Stimulated activated effector memory CD8-positive, alpha-beta T cell treated with anti-CD3 and anti-CD28 coated beads, Interleukin-12 subunit alpha, Interleukin-12 subunit beta, amount 100 ng/mL, for 72 hours (primary cell): ENCODE data around the gene GMNN.
"Not testable (repeated sequence)": the region's sequence is repeated elsewhere in the genome, so short reads cannot be mapped to it uniquely, and the experiment has no call there.

Experiments used
- ATAC-seq: fragments of 150-1000 bp; cut with Tn5 transposase; 2 replicates; pipeline ENCODE4 v1.10.0; 2021
- DNase-seq, 2 donors: peaks; one replicate each; pipeline ENCODE4 v3.0.0; 2021 to 2022; ENCODE audit warnings: low spot score in 2 of 2
- H3K27ac Mint-ChIP-seq: one replicate; pipeline ENCODE4 v1.8.0; 2022; ENCODE audit warnings: mild to moderate bottlenecking, mixed read lengths
- H3K36me3 Mint-ChIP-seq: one replicate; pipeline ENCODE4 v1.8.0; 2022; ENCODE audit warnings: mild to moderate bottlenecking, mixed read lengths
- H3K4me1 Mint-ChIP-seq: one replicate; pipeline ENCODE4 v1.8.0; 2022; ENCODE audit warnings: mixed read lengths
- H3K4me3 Mint-ChIP-seq: one replicate; pipeline ENCODE4 v1.8.0; 2022; ENCODE audit warnings: mild to moderate bottlenecking, mixed read lengths
- H3K9me3 Mint-ChIP-seq: one replicate; pipeline ENCODE4 v1.8.0; 2022; ENCODE audit warnings: mixed read lengths

The GMNN gene

DNA sequence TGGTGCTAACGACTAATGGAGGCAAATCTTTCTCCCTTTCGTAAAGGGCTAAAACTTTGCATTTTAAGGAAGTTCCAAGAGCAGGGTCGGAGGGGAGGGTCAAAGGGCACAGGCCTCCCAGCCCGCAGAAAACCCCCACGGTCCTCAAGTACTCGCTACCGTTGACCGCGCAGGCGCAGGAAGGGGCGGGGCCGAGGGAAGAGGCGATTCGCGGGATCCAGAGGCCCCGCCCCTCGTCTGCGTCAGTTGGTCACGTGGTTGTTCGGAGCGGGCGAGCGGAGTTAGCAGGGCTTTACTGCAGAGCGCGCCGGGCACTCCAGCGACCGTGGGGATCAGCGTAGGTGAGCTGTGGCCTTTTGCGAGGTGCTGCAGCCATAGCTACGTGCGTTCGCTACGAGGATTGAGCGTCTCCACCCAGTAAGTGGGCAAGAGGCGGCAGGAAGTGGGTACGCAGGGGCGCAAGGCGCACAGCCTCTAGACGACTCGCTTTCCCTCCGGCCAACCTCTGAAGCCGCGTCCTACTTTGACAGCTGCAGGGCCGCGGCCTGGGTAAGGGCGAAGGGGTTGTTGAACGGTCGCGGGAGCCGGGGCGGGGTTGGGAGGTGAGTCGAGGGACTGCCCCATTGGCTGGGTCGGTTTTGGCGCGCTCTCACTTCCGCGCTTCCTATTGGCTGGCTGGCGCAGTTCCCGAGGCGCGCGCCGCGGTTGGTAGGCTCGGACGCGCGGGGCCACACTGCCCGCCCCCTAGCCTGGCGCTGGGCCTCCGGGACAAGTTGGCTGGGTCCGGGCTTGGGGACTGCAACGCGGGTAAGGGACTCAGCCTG, at the start of gene GMNN:
Gene GMNN (plus strand): TSS at position 242 of the 824 bp plus-strand sequence. CDS start 2,310 bp downstream, outside the sequence.
- H3K9me3 Mint-ChIP-seq: no peaks in the 10 kb centered on the region
- H3K4me3 Mint-ChIP-seq: peak within 1 kb of the TSS; percentile 97
- DNase-seq (peak; percentile 95 to 98), ATAC-seq (peak; percentile 97)
- peaks cover 52% of the 10 kb centered on the region for H3K36me3 Mint-ChIP-seq
- H3K4me1 Mint-ChIP-seq: peaks cover 15% of the 10 kb centered on the region
- peak within 1 kb of the TSS; percentile 97 for H3K27ac Mint-ChIP-seq

DNA sequence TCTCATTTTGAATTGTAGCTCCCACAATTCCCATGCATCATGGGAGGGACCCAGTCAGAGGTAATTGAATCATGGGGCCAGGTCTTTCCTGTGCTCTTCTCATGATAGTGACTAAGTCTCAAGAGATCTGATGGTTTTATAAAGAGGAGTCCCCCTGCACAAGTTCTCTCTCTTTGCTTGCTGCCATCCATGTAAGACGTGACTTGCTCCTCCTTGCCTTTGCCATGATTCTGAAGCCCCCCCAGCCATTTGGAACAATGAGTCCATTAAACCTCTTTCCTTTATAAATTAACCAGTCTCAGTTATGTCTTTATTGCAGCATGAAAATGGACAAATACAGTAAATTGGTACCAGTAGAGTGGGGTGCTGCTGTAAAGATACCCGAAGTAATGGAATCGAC, 44.1 kb upstream of the GMNN start:
- DNase-seq, H3K27ac Mint-ChIP-seq, H3K4me3 Mint-ChIP-seq, H3K9me3 Mint-ChIP-seq, H3K4me1 Mint-ChIP-seq, H3K36me3 Mint-ChIP-seq, ATAC-seq: not testable (repeated sequence)

DNA sequence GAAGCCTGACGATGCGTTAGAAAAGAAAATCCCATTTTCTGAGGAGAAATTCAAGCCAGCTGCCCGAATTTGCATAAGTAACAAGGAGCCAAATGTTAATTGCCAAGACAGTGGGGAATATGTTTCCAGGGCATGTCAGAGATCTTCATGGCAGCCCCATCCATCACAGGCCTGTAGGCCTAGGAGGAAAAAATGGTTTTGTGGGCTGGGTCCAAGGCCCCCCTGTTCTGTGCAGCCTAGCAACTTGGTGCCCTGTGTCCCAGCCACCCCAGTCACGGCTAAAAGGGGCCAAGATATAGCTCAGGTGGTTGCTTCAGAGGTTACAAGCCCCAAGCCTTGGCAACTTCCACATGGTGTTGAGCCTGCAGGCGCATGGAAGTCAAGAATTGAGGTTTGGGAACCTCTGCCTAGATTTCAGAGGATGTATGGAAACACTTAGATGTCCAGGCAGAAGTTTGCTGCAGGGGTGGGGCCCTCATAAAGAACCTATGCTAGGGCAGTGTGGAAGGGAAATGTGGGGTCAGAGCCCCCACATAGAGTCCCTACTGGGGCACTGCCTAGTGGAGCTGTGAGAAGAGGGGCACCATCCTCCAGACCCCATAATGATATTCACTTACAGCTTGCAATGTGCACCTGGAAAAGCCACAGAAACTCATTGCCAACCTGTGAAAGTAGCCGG, 43.1 kb upstream of the GMNN start:
- not testable (repeated sequence) for H3K27ac Mint-ChIP-seq, H3K36me3 Mint-ChIP-seq, H3K9me3 Mint-ChIP-seq, H3K4me3 Mint-ChIP-seq, DNase-seq, H3K4me1 Mint-ChIP-seq, ATAC-seq

DNA sequence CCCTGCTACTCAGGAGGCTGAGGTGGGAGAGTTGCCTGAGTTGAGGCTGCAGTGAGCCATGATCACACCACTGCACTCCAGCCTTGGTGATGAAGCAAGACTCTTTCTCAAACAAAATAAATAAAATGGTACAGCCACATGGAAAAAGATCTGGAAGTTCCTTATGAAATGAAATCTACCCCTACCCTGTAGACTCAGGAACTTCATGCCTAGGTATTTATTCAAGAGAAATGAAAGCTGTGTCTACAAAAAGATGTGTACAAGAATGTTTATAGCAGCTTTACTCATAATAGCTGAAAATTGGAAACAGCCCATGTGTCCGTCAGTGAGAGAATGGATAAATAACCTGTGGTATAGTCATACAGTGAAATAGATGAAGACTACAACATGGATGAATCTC, 40.6 kb upstream of the GMNN start:
- DNase-seq (no peak), ATAC-seq (no peak)
- H3K4me1 Mint-ChIP-seq: no peaks in the 10 kb centered on the region
- no peak overlapping the region for H3K27ac Mint-ChIP-seq
- no peaks in the 10 kb centered on the region for H3K36me3 Mint-ChIP-seq
- H3K4me3 Mint-ChIP-seq: no peak overlapping the region
- H3K9me3 Mint-ChIP-seq: peaks cover 9% of the 10 kb centered on the region

DNA sequence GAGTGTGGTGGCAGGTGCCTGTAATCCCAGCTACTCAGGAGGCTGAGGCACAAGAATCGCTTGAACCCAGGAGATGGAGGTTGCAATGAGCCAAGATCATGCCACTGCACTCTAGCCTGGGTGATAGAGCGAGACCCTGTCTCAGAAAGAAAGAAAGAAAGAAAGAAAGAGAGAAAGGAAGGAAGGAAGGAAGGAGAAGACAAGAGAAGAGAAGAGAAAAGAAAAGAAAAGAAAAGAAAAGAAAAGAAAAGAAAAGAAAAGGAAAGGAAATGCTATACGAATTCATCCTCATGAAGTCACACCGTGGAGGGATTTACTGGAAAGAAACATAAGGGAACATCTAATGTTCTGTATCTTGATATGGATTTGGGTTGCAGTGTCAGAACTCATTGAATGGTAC, 40.0 kb upstream of the GMNN start:
- not testable (repeated sequence) for H3K36me3 Mint-ChIP-seq, H3K4me1 Mint-ChIP-seq, H3K4me3 Mint-ChIP-seq, H3K9me3 Mint-ChIP-seq, H3K27ac Mint-ChIP-seq, DNase-seq, ATAC-seq

DNA sequence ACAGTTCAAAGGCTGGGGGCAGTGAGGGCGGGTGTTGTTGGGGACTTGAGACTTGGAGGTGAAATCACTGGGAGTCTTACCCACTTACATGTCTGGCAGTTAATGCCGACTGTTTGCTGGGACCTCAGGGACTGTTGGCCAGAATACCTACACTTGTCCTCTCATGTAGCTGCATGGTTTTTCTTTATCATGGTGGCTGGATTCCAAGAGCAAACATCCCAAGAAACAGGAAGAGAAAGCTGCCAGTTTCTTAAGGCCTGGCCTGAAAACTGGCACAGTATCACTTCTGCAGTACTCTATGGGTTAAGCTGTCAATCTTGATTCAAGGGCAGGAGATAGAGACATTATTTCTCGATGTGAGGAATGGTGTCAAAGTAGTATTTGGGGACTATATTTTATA, 36.0 kb upstream of the GMNN start:
- no peak overlapping the region for H3K4me3 Mint-ChIP-seq
- H3K9me3 Mint-ChIP-seq: no peaks in the 10 kb centered on the region
- ATAC-seq (no peak), DNase-seq (no peak)
- no peak overlapping the region for H3K27ac Mint-ChIP-seq
- peaks cover 6% of the 10 kb centered on the region for H3K36me3 Mint-ChIP-seq
- H3K4me1 Mint-ChIP-seq: peaks cover 16% of the 10 kb centered on the region

DNA sequence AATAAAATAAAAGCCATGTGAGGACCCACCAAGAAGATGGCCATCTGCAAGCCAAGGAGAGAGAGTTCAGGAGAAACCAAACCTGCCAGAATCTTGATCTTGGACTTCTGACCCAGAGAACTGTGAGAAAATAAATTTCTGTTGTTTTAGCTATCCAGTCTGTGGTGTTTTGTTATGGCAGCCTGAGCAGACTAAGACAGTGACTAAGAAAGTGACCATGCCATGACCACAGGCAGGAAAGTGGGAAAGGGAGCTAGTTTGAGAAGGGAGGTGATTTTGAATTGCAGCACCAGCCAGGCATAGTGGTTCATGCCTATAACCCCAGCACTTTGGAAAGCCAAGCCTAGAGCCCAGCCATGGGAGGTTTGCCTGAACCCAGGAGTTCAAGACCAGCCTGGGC, 33.9 kb upstream of the GMNN start:
- DNase-seq: no peak
- Mint-ChIP-seq H3K9me3 (no peaks in the 10 kb centered on the region), H3K36me3 (peaks cover 6% of the 10 kb centered on the region), H3K4me1 (peaks cover 20% of the 10 kb centered on the region), H3K27ac (no peak overlapping the region), H3K4me3 (no peak overlapping the region)
- no peak for ATAC-seq

DNA sequence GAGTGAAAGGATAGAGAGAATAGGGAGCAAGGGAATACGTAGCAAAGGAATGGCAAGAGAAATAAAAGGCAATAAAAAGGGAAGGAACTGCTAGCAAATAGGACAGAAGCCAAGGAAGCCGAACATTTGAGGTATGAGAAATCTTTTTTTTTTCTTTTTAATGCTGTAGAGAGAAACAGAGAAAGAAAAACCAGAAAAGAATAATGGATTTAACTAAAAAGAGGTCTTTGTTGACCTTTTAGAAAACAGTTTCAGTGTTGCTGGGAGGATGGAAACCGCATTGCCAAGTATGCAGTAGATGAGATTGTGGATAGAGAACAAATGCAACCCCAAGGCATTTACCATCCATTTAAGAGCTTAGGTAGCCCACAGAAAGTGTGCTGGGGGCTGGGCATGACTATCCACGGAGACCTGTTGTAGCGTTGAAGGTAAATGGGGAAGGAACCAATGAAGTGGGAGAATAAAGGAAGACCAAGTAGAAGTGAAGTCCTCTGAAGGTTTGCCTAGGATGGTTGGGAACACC, 32.5 kb upstream of the GMNN start:
- ATAC-seq (no peak), DNase-seq (no peak)
- peaks cover 6% of the 10 kb centered on the region for H3K36me3 Mint-ChIP-seq
- H3K4me1 Mint-ChIP-seq: peaks cover 20% of the 10 kb centered on the region
- no peaks in the 10 kb centered on the region for H3K9me3 Mint-ChIP-seq
- H3K4me3 Mint-ChIP-seq: peak overlapping the region; percentile 21
- no peak overlapping the region for H3K27ac Mint-ChIP-seq

DNA sequence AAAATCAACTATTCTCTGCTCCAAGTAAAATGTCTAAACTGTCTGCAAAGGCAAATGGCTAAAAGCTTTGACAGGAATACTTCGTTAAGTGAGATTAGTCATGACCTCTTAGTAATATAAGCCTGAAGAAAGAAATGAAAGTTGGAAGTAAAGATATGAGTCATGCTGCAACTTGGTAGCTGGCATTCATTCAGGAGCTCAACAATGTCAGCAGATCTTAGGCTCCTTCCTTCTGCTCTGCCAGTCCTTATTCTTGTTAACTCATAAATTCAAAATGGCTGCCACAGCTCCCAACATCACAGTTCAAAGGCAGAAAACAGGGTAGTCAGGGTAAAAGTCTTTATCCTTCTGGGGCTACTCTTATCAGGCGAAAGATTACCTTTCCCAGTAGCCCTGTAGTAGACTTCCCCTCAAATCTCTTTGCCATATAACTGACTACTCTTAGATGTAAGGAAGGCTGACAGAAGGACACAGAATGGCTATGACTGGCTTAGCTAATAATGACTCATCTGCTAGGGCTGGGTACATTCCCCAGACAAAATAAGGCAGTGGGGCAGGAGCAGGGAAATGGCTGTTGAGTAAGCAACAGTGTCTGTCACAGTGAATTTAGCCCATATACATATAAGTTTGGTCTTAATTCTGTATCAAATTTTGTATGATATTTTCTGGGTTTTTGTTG, 31.3 kb upstream of the GMNN start:
- H3K27ac Mint-ChIP-seq: peak overlapping the region; percentile 80
- peaks cover 20% of the 10 kb centered on the region for H3K4me1 Mint-ChIP-seq
- no peaks in the 10 kb centered on the region for H3K9me3 Mint-ChIP-seq
- peaks cover 6% of the 10 kb centered on the region for H3K36me3 Mint-ChIP-seq
- H3K4me3 Mint-ChIP-seq: peak overlapping the region; percentile 21
- DNase-seq (peak; percentile 7 to 68), ATAC-seq (peak; percentile 96)

DNA sequence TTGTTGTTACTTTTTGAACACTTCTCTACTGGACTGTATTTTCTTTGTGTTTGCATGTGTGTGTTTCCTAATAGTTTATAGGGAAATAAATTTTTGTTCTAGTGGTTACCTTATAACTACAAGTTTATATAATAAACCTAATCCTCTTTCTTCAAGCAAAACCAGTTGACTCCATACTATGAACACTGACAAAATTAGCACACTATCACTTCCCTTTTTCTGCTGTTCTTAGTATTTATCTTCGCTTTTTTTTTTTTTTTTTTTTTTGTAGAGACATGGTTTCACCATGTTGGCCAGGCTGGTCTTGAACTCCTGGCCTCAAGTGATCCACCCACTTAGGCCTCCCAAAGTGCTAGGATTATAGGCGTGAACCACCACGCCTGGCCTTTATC, 30.8 kb upstream of the GMNN start:
- Mint-ChIP-seq H3K27ac (peak overlapping the region; percentile 80), H3K4me3 (no peak overlapping the region), H3K4me1 (peaks cover 20% of the 10 kb centered on the region), H3K36me3 (peaks cover 6% of the 10 kb centered on the region), H3K9me3 (no peaks in the 10 kb centered on the region)
- ATAC-seq (no peak), DNase-seq (no peak)

DNA sequence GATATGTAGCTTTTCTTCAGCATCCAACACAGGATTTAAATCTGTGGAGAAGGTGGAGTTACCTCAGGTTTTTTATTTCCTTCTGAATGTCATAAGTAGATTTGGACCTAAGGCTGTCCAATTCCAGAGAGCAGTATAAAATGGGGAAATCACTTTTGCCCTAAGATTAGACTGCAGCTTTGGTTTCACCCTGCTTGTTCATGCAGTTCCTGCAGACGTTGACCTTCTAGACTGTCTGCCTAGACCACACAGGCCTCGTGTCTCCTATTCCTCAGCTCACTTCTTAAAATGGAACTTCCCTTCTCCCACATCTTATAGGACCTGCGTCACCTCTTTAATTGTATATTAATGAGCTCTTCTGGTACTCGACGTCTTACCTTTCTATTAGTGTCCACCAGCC, 29.8 kb upstream of the GMNN start:
- Mint-ChIP-seq H3K36me3 (peaks cover 6% of the 10 kb centered on the region), H3K4me3 (no peak overlapping the region), H3K4me1 (peaks cover 20% of the 10 kb centered on the region), H3K27ac (peak overlapping the region; percentile 9), H3K9me3 (no peaks in the 10 kb centered on the region)
- ATAC-seq: no peak
- DNase-seq: no peak

DNA sequence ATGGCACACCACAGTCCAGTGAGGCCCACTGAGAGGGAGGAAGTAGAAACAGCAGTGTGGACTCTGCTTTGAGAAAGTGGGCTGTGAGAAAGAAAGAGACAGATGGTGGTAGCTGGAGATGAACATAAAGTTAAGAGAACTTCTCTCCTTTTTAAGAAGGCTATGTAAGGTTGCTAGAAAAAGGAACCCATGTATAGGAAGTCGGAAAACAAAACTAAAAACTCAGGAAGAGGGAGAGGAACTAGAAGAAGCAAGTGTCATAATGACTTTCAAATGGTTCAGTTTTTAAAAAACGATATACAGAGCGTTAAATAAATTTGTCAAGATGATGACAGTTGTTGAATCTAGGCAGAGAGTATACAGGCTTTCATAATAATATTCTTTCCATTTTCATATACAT, 25.4 kb upstream of the GMNN start:
- Mint-ChIP-seq H3K4me3 (no peak overlapping the region), H3K4me1 (no peaks in the 10 kb centered on the region), H3K36me3 (no peaks in the 10 kb centered on the region), H3K27ac (no peak overlapping the region), H3K9me3 (no peaks in the 10 kb centered on the region)
- DNase-seq (no peak), ATAC-seq (no peak)

DNA sequence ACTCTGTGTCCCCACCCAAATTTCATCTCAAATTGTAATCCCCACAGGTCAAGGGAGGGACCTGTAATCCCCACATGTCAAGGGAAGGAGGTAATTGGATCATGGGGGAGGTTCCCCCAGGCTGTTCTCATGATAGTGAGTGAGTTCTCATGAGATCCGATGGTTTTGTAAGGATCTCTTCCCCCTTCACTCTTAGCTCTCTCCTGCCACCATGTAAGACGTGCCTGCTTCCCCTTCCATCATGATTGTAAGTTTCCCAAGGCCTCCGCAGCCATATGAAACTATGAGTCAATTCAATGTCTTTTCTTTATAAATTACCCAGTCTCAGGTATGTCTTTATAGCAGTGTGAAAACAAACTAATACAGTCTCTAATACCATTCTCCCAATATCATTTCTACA, 23.9 kb upstream of the GMNN start:
- H3K9me3 Mint-ChIP-seq: not testable (repeated sequence)

DNA sequence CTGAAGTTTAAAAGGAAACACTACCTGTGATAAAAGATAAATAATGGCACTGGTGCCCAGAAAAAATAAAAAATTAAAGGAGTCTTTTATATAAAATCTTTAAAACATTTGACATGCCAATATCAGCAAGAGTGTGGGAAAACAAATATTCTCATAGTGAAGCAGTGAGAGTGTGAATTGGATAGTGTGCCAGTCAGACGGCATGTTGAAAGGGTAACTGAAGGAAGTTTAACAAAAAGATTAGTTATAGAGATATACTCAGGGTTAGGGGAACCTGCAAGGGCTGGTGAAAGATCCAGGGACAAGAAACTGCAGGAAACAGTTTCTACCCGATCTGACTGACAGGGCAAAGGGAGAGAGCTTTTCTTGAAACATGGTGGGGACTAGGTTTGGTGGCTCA, 22.2 kb upstream of the GMNN start:
- Mint-ChIP-seq H3K4me1 (no peaks in the 10 kb centered on the region), H3K4me3 (no peak overlapping the region), H3K9me3 (no peaks in the 10 kb centered on the region), H3K36me3 (no peaks in the 10 kb centered on the region), H3K27ac (no peak overlapping the region)
- DNase-seq (no peak), ATAC-seq (no peak)

More for the DNA sequence above, 23.9 kb upstream of the GMNN start:
- H3K36me3 Mint-ChIP-seq, H3K4me1 Mint-ChIP-seq, H3K27ac Mint-ChIP-seq, H3K4me3 Mint-ChIP-seq, DNase-seq, ATAC-seq: not testable (repeated sequence)

DNA sequence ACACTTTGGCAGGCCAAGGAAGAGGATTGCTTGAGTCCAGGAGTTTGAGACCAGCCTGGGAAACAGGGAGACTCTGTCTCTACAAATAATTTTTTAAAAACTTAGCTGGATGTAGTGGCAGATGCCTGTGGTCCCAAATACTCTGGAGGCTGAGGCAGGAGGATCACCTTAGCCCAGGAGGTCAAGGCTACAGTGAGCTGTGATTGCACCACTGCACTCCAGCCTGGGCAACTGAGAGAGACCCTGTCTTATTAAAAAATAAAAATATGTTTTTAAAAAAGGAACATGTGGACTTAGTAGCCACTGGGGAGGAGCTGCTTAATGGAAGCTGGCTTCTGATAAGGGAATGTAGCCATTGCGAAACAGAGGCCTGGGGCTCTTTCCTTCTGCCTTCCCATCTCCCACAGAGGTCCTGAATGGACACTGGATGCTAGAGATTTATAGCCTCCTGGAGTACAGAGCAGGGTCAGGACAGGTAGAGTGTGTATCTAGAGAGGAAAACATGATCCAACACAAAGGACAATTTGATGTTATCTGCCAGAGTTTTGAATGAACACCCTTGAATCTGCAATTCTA, 21.7 kb upstream of the GMNN start:
- Mint-ChIP-seq H3K4me3 (no peak overlapping the region), H3K36me3 (no peaks in the 10 kb centered on the region), H3K4me1 (no peaks in the 10 kb centered on the region), H3K9me3 (no peaks in the 10 kb centered on the region), H3K27ac (no peak overlapping the region)
- ATAC-seq (no peak), DNase-seq (peak in 1 of 2 donors; percentile 20)
